ENCODE results near the gene LTBP1. TPM values are rescaled to one million over a fixed set of nuclear protein-coding genes. Genes with fewer than 3 reads are reported as not detected.

LTBP1 gene
- total RNA-seq, 2 donors from 2014 or later = 25.9 to 99.8 TPM

DNA sequence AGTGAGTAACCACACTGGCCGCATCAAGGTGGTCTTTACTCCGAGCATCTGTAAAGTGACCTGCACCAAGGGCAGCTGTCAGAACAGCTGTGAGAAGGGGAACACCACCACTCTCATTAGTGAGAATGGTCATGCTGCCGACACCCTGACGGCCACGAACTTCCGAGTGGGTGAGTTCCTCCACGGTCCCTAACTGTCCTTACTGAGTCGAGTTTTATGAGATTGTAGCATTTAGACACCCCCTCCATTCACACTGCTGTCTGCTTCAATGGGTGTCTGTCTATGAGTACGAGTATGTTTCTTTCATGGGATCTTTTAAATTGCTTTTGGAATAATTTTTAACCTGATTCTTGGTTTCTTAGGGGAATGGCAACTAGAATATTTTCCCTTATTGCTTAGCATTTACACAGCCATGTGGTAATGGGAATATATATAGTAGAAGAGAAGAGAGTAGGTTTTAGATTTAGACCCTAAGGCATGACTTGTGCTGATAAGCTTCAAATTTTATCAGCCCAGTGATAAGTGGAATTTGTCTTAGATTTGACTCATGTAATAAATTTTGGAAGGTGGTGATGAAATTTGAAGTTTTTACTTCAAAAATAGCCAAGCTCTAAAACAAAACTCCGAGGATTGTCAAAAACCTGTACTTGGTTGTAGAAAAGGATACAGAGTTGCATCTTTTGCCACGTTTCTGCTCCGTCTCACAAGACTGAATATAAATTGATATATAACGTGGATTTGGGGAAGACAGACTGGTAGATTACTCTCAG lies 188.2 kb downstream of the LTBP1 start:
- TF ChIP-seq, protein P1, sequence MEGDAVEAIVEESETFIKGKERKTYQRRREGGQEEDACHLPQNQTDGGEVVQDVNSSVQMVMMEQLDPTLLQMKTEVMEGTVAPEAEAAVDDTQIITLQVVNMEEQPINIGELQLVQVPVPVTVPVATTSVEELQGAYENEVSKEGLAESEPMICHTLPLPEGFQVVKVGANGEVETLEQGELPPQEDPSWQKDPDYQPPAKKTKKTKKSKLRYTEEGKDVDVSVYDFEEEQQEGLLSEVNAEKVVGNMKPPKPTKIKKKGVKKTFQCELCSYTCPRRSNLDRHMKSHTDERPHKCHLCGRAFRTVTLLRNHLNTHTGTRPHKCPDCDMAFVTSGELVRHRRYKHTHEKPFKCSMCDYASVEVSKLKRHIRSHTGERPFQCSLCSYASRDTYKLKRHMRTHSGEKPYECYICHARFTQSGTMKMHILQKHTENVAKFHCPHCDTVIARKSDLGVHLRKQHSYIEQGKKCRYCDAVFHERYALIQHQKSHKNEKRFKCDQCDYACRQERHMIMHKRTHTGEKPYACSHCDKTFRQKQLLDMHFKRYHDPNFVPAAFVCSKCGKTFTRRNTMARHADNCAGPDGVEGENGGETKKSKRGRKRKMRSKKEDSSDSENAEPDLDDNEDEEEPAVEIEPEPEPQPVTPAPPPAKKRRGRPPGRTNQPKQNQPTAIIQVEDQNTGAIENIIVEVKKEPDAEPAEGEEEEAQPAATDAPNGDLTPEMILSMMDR (IDR thresholded peaks at IDR 0.05) = no peak
- no peak for TF ChIP-seq POLR2A (IDR thresholded peaks at IDR 0.05)
- TF ChIP-seq POLR2AphosphoS5 (IDR thresholded peaks at IDR 0.05) = no peak
- no peaks in the 10 kb centered on the region for H3K9me3 ChIP-seq
- no peaks in the 10 kb centered on the region for H3K4me1 ChIP-seq (replicated peaks)
- 31% methylated on average over 13 of the region's 13 CpGs for WGBS
- peak overlapping the region; percentile 8 to 49 for H3K27ac ChIP-seq
- no peaks in the 10 kb centered on the region for H3K27me3 ChIP-seq (replicated peaks; ENCODE audit: insufficient read depth)
- intact Hi-C loops (cut with DNase I) = loop anchor here (10.0 kb wide), 1 partner anchor 100 kb away; no protein-coding TSS in a partner anchor
- no peaks in the 10 kb centered on the region for H3K36me3 ChIP-seq
- no peak for DNase-seq (ENCODE audit: low spot score)
- H3K4me3 ChIP-seq = peak overlapping the region in 1 of 2 donors; percentile 20

DNA sequence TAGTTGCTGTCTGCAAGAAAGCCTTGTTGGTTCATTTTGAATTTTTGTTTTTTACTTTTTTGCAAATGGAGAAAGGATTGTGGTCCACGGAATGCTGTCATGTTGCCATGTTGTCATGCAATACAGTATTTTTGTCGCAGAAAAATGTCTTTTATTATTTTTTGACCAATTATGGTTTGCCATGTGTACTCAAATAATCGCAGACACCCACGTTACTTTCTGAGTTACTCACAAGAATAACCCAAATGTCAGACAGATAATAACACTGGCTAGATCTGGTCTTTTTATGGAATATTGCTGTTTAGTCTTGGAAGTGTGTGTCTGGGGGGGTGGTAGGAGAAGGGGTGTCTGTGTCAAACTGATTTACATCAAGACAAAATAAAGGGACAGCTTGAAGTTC lies 188.9 kb downstream of the LTBP1 start:
- Histone ChIP-seq H3K27ac (peak overlapping the region in 1 of 2 donors; percentile 49), H3K4me3 (no peak overlapping the region), H3K27me3 (replicated peaks; ENCODE audit: insufficient read depth) (no peaks in the 10 kb centered on the region), H3K4me1 (replicated peaks) (no peaks in the 10 kb centered on the region), H3K36me3 (no peaks in the 10 kb centered on the region), H3K9me3 (no peaks in the 10 kb centered on the region)
- DNase-seq (ENCODE audit: low spot score) = no peak
- TF ChIP-seq POLR2A (IDR thresholded peaks at IDR 0.05) = no peak
- TF ChIP-seq, protein P1 (IDR thresholded peaks at IDR 0.05) = no peak
- intact Hi-C loops (cut with DNase I) = loop anchor here (10.0 kb wide), 1 partner anchor 101 kb away; no protein-coding TSS in a partner anchor
- 42% methylated on average over 4 of the region's 4 CpGs for WGBS

DNA sequence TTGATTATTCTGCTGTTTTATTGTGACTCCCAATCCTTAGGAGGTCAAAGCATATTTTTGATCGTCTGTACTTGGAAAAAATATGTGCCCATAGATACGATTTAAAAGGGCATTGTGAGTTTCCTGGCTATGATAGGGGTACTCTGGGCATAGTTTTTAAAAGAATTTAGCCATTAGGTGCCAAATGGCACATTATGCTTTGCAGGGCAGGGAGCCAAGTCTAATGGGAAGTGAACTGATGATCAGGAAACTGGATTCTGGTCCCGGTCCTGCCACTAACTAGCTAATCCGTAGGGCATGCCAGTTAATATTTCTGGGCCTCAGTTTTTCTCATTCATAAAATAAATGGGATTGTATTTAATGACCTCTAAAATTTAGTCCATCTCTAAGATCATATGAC lies 189.3 kb downstream of the LTBP1 start:
- no peaks in the 10 kb centered on the region for H3K36me3 ChIP-seq
- 21% methylated on average over 4 of the region's 4 CpGs for WGBS
- DNase-seq (ENCODE audit: low spot score) = no peak
- no peak overlapping the region for H3K27ac ChIP-seq
- intact Hi-C loops (cut with DNase I) = loop anchor here (10.0 kb wide), 1 partner anchor 101 kb away; no protein-coding TSS in a partner anchor
- no peaks in the 10 kb centered on the region for H3K27me3 ChIP-seq (replicated peaks; ENCODE audit: insufficient read depth)
- no peaks in the 10 kb centered on the region for H3K4me1 ChIP-seq (replicated peaks)
- TF ChIP-seq POLR2AphosphoS5 (IDR thresholded peaks at IDR 0.05) (no peak), POLR2A (IDR thresholded peaks at IDR 0.05) (no peak)
- TF ChIP-seq, protein P1 (IDR thresholded peaks at IDR 0.05) = no peak
- H3K9me3 ChIP-seq = no peaks in the 10 kb centered on the region
- H3K4me3 ChIP-seq = no peak overlapping the region

DNA sequence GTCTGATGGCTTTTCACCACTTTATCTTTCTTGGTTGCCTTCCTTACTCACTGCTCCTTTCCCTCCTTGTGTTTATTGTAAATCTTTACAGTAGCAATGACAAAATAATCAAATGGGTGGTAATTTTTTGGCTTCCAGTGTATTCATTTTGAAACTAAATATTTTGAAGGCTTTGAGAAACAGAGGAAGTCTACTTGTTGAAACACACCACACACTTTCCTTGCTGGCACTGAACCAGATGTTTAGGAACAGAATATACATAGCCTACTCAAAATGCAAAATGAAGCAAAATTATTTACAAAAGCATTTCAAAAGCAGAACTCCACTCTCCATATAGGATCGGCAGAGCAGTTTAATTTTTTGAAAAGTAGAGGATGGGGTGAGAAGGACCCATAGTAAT lies 189.8 kb downstream of the LTBP1 start:
- Histone ChIP-seq H3K27me3 (replicated peaks; ENCODE audit: insufficient read depth) (no peaks in the 10 kb centered on the region), H3K4me1 (replicated peaks) (no peaks in the 10 kb centered on the region), H3K27ac (no peak overlapping the region), H3K4me3 (no peak overlapping the region), H3K36me3 (no peaks in the 10 kb centered on the region), H3K9me3 (no peaks in the 10 kb centered on the region)
- DNase-seq (ENCODE audit: low spot score) = no peak
- 76% methylated on average over 1 of the region's 1 CpG for WGBS
- intact Hi-C loops (cut with DNase I) = loop anchor here (10.0 kb wide), 1 partner anchor 102 kb away; no protein-coding TSS in a partner anchor
- TF ChIP-seq, protein P1 (IDR thresholded peaks at IDR 0.05) = no peak
- no peak for TF ChIP-seq POLR2AphosphoS5 (IDR thresholded peaks at IDR 0.05)
- TF ChIP-seq POLR2A (IDR thresholded peaks at IDR 0.05) = no peak

DNA sequence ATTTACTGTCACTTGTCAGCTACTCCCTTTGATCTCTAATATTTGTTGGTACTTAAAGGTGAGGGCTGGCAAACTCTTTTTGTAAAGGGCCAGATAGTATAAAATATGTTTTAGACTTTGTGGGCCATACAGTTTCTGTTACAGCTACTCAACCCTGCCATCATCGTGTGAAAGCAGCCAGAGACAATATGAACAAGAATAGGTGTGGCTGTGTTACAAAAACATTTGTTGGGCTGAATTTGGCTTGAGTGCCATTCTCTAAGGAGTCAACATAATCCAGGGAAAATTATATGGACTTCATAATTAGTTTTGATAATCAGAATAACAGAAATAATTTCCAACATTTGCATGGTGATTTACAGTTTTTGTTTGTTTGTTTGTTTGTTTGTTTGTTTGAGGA lies 190.6 kb downstream of the LTBP1 start:
- 47% methylated on average over 1 of the region's 1 CpG for WGBS
- H3K27ac ChIP-seq = no peak overlapping the region
- no peaks in the 10 kb centered on the region for H3K4me1 ChIP-seq (replicated peaks)
- no peaks in the 10 kb centered on the region for H3K36me3 ChIP-seq
- no peak for DNase-seq (ENCODE audit: low spot score)
- TF ChIP-seq POLR2A (IDR thresholded peaks at IDR 0.05) = no peak
- TF ChIP-seq, protein P1 (IDR thresholded peaks at IDR 0.05) = no peak
- no peak for TF ChIP-seq POLR2AphosphoS5 (IDR thresholded peaks at IDR 0.05)
- H3K9me3 ChIP-seq = no peaks in the 10 kb centered on the region
- no peak overlapping the region for H3K4me3 ChIP-seq
- H3K27me3 ChIP-seq (replicated peaks; ENCODE audit: insufficient read depth) = no peaks in the 10 kb centered on the region
- intact Hi-C loops (cut with DNase I) = loop anchor here (10.0 kb wide), 1 partner anchor 103 kb away; no protein-coding TSS in a partner anchor
